Endodermal cell (in vitro differentiated cells): ENCODE data around the gene MYF6. TPM values are rescaled to one million over a fixed set of nuclear protein-coding genes. Genes with fewer than 3 reads are reported as not detected.

Experiments
- DNase-seq: peaks from one replicate; pipeline ENCODE4 v3.0.0-alpha.2; 2017
- H3K27ac ChIP-seq: 2 replicates; pipeline ENCODE4 v1.5.1; 2013; ENCODE audit warnings: mild to moderate bottlenecking, low read depth, low read length, moderate library complexity
- H3K27me3 ChIP-seq: 2 replicates; pipeline ENCODE4 v1.6.1; 2013; ENCODE audit warnings: mild to moderate bottlenecking, low read length, moderate library complexity; ENCODE audit not compliant: insufficient read depth, control insufficient read depth, poor library complexity, severe bottlenecking
- H3K36me3 ChIP-seq: 2 replicates; pipeline ENCODE4 v1.7.0; 2013; ENCODE audit warnings: mild to moderate bottlenecking, low read length, moderate library complexity; ENCODE audit not compliant: control insufficient read depth, insufficient read depth
- H3K4me1 ChIP-seq: one replicate; pipeline ENCODE4 v1.7.0; 2013; ENCODE audit warnings: low read length; ENCODE audit not compliant: control insufficient read depth, insufficient read depth
- H3K4me3 ChIP-seq: 2 replicates; pipeline ENCODE4 v1.5.1; 2013; ENCODE audit warnings: mild to moderate bottlenecking, low read length, moderate library complexity
- H3K9ac ChIP-seq: 2 replicates; pipeline ENCODE4 v1.6.1; 2013; ENCODE audit warnings: mild to moderate bottlenecking, low read length, moderate library complexity; ENCODE audit not compliant: poor library complexity, severe bottlenecking; ENCODE audit errors: extremely low read depth
- H3K9me3 ChIP-seq: 2 replicates; pipeline ENCODE4 v1.6.1; 2013; ENCODE audit warnings: mild to moderate bottlenecking, low read length, moderate library complexity; ENCODE audit not compliant: control insufficient read depth
- H3K27ac Mint-ChIP-seq: 2 replicates; pipeline ENCODE4 v1.8.0; 2020; ENCODE audit warnings: mixed read lengths
- H3K27me3 Mint-ChIP-seq: 2 replicates; pipeline ENCODE4 v1.8.0; 2021; ENCODE audit warnings: mild to moderate bottlenecking, mixed read lengths; ENCODE audit not compliant: insufficient read depth
- H3K36me3 Mint-ChIP-seq: 2 replicates; pipeline ENCODE4 v1.8.0; 2020; ENCODE audit warnings: low read depth, mixed read lengths
- H3K4me1 Mint-ChIP-seq: 2 replicates; pipeline ENCODE4 v1.8.0; 2020; ENCODE audit warnings: mixed read lengths
- H3K4me3 Mint-ChIP-seq: 2 replicates; pipeline ENCODE4 v1.8.0; 2020; ENCODE audit warnings: mild to moderate bottlenecking, moderate library complexity, mixed read lengths
- H3K9me3 Mint-ChIP-seq: 2 replicates; pipeline ENCODE4 v1.8.0; 2020; ENCODE audit warnings: mild to moderate bottlenecking, mixed read lengths
- CTCF ChIP-seq: fragments of 200-600 bp; sonication (generic); conservative IDR thresholded peaks from 2 replicates; pipeline ENCODE4 v1.5.0; 2021; ENCODE audit warnings: antibody characterized with exemption, mild to moderate bottlenecking
- WGBS, 2 experiments: methylation state at CpG; one replicate each; pipeline versions ENCODE4 v1.1.5 to v1.1.7; 2013; ENCODE audit warnings: missing lambda C conversion rate in 2 of 2, mixed read lengths in 1 of 2; ENCODE audit not compliant: insufficient coverage in 1 of 2, insufficient read length in 1 of 2; 5-methylcytosine and 5-hydroxymethylcytosine counted together
- total RNA-seq, 2 donors: library from RNA; stranded (reverse); fragmentation: NEBNext Ultra II Directional in 1 of 2; extraction: Animal tissue kit (Norgen Biotek cat#: 25700) in 1 of 2; gene quantifications; 2 replicates in 1 of 2; 3 replicates in 1 of 2; pipeline ENCODE4 v1.2.1, GENCODE V29; 2021

MYF6 gene
- total RNA-seq, 2 donors from 2014 or later, result 0.38 TPM; not detected in 1

GRCh38 chr12:80717856-80718255, 10.4 kb downstream of the MYF6 start:
- H3K4me1 ChIP-seq, result peaks cover 7% of the 10 kb centered on the region
- H3K27me3 ChIP-seq, result peaks cover 11% of the 10 kb centered on the region
- no peak for DNase-seq
- H3K27ac ChIP-seq, result no peak overlapping the region
- 93 to 97% methylated on average over 4 of the region's 4 CpGs for WGBS, 2 experiments
- H3K4me3 Mint-ChIP-seq, result no peak overlapping the region
- H3K4me1 Mint-ChIP-seq, result peaks cover 35% of the 10 kb centered on the region
- peaks cover 37% of the 10 kb centered on the region for H3K27me3 Mint-ChIP-seq
- TF ChIP-seq CTCF, result no peak
- H3K9ac ChIP-seq, result no peak overlapping the region
- no peaks in the 10 kb centered on the region for H3K9me3 ChIP-seq
- H3K27ac Mint-ChIP-seq, result no peak overlapping the region
- no peaks in the 10 kb centered on the region for H3K36me3 Mint-ChIP-seq
- no peaks in the 10 kb centered on the region for H3K36me3 ChIP-seq
- H3K4me3 ChIP-seq, result no peak overlapping the region
- no peaks in the 10 kb centered on the region for H3K9me3 Mint-ChIP-seq

- Histone ChIP-seq H3K27ac (no peak overlapping the region), H3K36me3 (no peaks in the 10 kb centered on the region), H3K4me3 (no peak overlapping the region), H3K9me3 (no peaks in the 10 kb centered on the region), H3K4me1 (peaks cover 6% of the 10 kb centered on the region), H3K9ac (no peak overlapping the region), H3K27me3 (no peaks in the 10 kb centered on the region)
- H3K27me3 Mint-ChIP-seq, result peaks cover 28% of the 10 kb centered on the region
- no peaks in the 10 kb centered on the region for H3K36me3 Mint-ChIP-seq
- no peak overlapping the region for H3K27ac Mint-ChIP-seq
- 94% methylated on average over 1 of the region's 1 CpG; no CpG with 5 or more reads in 1 of the 2 experiments for WGBS, 2 experiments
- no peaks in the 10 kb centered on the region for H3K9me3 Mint-ChIP-seq
- no peak overlapping the region for H3K4me3 Mint-ChIP-seq
- H3K4me1 Mint-ChIP-seq, result peaks cover 10% of the 10 kb centered on the region
- DNase-seq, result no peak
- no peak for TF ChIP-seq CTCF
Observed at GRCh38 chr12:80720516-80720915, 13.1 kb downstream of the MYF6 start.

GRCh38 chr12:80721326-80721725, 13.9 kb downstream of the MYF6 start:
- no peak overlapping the region for H3K27ac ChIP-seq

More at GRCh38 chr12:80721326-80721725, 13.9 kb downstream of the MYF6 start:
- Mint-ChIP-seq H3K4me3 (no peak overlapping the region), H3K4me1 (peaks cover 2% of the 10 kb centered on the region), H3K27me3 (peaks cover 22% of the 10 kb centered on the region), H3K36me3 (no peaks in the 10 kb centered on the region), H3K9me3 (no peaks in the 10 kb centered on the region), H3K27ac (no peak overlapping the region)
- Histone ChIP-seq H3K4me3 (no peak overlapping the region), H3K9me3 (no peaks in the 10 kb centered on the region), H3K27me3 (no peaks in the 10 kb centered on the region), H3K36me3 (no peaks in the 10 kb centered on the region), H3K9ac (no peak overlapping the region), H3K4me1 (no peaks in the 10 kb centered on the region)
- 94 to 100% methylated on average over 3 of the region's 3 CpGs for WGBS, 2 experiments
- DNase-seq, result no peak
- no peak for TF ChIP-seq CTCF
